HCT116 (cell line): ENCODE data around the gene CUBN.

Experiments
- EZH2 ChIP-seq: fragments of 200-600 bp; sonication (generic); IDR thresholded peaks from 2 replicates; pipeline ENCODE4 v1.6.1; 2017; ENCODE audit warnings: antibody characterized with exemption, mixed run types
- POLR2AphosphoS5 ChIP-seq: IDR thresholded peaks from 2 replicates; pipeline ENCODE4 v1.6.1; 2011; ENCODE audit warnings: mild to moderate bottlenecking, low read depth, low read length, moderate library complexity
- RAD21 ChIP-seq: IDR thresholded peaks from 2 replicates; pipeline ENCODE4 v1.6.1; 2012; ENCODE audit warnings: low read depth, mild to moderate bottlenecking
- TCF7L2 ChIP-seq: IDR thresholded peaks from 2 replicates; pipeline ENCODE4 v1.7.0; 2011; ENCODE audit warnings: borderline replicate concordance, inconsistent platforms; ENCODE audit not compliant: insufficient read depth, insufficient read length; ENCODE audit errors: extremely low read depth
- ZFX ChIP-seq: fragments of 450-650 bp; IDR thresholded peaks from 2 replicates; pipeline ENCODE4 v1.6.1; 2017
- ZNF274 ChIP-seq: fragments of 200-500 bp; sonication (Bioruptor generic); IDR thresholded peaks from 2 replicates; pipeline ENCODE4 v1.6.1; 2014; ENCODE audit warnings: mild to moderate bottlenecking, low read depth, low read length, inconsistent platforms
- TF ChIP-seq, protein P1 (sequence below): IDR thresholded peaks from 2 replicates; pipeline ENCODE4 v1.6.1; 2012; ENCODE audit warnings: low read depth
- TF ChIP-seq, protein P2 (sequence below), 3 experiments: fragments of 200-600 bp in 1 of 3; sonication (generic) in 1 of 3; IDR thresholded peaks in 2 of 3; conservative IDR thresholded peaks in 1 of 3; 2 replicates each; pipeline ENCODE4 v1.5.1; 2012 to 2017; ENCODE audit warnings: low read depth in 2 of 3, low read length in 2 of 3, antibody characterized with exemption in 1 of 3, borderline replicate concordance in 1 of 3, control low read depth in 1 of 3, mild to moderate bottlenecking in 1 of 3, mixed read lengths in 1 of 3, mixed run types in 1 of 3, moderate library complexity in 1 of 3; ENCODE audit not compliant: insufficient read depth in 1 of 3
- TF ChIP-seq, protein P3 (sequence below): IDR thresholded peaks from 2 replicates; pipeline ENCODE4 v1.6.1; 2012

DNA sequence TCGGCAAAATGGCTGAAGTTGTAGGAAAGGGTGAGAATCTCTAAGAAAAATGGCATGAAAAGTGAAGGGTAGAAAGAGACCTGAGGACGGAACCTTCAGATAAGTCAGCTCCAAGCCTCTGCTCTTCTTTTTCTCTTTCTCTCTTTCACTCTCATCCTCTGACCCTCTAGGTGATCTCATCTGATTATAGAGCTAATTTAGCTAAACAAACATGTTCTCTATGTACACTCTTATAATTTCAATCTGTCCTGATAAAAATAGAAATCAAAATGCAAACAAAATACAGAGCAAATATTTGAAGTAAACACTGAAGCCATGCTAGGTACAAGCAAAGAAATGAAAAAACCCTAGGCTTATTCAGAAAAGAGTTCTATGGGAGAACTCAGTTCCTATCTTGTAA, 14.4 kb upstream of the CUBN start:
- TF ChIP-seq EZH2 (no peak), ZNF274 (no peak), RAD21 (no peak), POLR2AphosphoS5 (no peak), TCF7L2 (no peak), ZFX (no peak)
- TF ChIP-seq, protein P1, sequence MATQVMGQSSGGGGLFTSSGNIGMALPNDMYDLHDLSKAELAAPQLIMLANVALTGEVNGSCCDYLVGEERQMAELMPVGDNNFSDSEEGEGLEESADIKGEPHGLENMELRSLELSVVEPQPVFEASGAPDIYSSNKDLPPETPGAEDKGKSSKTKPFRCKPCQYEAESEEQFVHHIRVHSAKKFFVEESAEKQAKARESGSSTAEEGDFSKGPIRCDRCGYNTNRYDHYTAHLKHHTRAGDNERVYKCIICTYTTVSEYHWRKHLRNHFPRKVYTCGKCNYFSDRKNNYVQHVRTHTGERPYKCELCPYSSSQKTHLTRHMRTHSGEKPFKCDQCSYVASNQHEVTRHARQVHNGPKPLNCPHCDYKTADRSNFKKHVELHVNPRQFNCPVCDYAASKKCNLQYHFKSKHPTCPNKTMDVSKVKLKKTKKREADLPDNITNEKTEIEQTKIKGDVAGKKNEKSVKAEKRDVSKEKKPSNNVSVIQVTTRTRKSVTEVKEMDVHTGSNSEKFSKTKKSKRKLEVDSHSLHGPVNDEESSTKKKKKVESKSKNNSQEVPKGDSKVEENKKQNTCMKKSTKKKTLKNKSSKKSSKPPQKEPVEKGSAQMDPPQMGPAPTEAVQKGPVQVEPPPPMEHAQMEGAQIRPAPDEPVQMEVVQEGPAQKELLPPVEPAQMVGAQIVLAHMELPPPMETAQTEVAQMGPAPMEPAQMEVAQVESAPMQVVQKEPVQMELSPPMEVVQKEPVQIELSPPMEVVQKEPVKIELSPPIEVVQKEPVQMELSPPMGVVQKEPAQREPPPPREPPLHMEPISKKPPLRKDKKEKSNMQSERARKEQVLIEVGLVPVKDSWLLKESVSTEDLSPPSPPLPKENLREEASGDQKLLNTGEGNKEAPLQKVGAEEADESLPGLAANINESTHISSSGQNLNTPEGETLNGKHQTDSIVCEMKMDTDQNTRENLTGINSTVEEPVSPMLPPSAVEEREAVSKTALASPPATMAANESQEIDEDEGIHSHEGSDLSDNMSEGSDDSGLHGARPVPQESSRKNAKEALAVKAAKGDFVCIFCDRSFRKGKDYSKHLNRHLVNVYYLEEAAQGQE = no peak
- TF ChIP-seq, protein P2, sequence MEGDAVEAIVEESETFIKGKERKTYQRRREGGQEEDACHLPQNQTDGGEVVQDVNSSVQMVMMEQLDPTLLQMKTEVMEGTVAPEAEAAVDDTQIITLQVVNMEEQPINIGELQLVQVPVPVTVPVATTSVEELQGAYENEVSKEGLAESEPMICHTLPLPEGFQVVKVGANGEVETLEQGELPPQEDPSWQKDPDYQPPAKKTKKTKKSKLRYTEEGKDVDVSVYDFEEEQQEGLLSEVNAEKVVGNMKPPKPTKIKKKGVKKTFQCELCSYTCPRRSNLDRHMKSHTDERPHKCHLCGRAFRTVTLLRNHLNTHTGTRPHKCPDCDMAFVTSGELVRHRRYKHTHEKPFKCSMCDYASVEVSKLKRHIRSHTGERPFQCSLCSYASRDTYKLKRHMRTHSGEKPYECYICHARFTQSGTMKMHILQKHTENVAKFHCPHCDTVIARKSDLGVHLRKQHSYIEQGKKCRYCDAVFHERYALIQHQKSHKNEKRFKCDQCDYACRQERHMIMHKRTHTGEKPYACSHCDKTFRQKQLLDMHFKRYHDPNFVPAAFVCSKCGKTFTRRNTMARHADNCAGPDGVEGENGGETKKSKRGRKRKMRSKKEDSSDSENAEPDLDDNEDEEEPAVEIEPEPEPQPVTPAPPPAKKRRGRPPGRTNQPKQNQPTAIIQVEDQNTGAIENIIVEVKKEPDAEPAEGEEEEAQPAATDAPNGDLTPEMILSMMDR (IDR thresholded peaks at IDR 0.05 in 2 of 3, conservative IDR thresholded peaks at IDR 0.05 in 1 of 3; ENCODE audit: borderline replicate concordance in 1 of 3, insufficient read depth in 1 of 3, low read depth in 2 of 3, low read length in 2 of 3) = no peak
- TF ChIP-seq, protein P3, sequence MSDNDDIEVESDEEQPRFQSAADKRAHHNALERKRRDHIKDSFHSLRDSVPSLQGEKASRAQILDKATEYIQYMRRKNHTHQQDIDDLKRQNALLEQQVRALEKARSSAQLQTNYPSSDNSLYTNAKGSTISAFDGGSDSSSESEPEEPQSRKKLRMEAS = no peak
